Endodermal cell (in vitro differentiated cells): ENCODE data around the gene PARD3B. TPM values are rescaled to one million over a fixed set of nuclear protein-coding genes. Genes with fewer than 3 reads are reported as not detected.

Experiments used
- DNase-seq: peaks from one replicate; pipeline ENCODE4 v3.0.0-alpha.2; 2017
- H3K27ac ChIP-seq: 2 replicates; pipeline ENCODE4 v1.5.1; 2013; ENCODE audit warnings: mild to moderate bottlenecking, low read depth, low read length, moderate library complexity
- H3K27me3 ChIP-seq: 2 replicates; pipeline ENCODE4 v1.6.1; 2013; ENCODE audit warnings: mild to moderate bottlenecking, low read length, moderate library complexity; ENCODE audit not compliant: insufficient read depth, control insufficient read depth, poor library complexity, severe bottlenecking
- H3K36me3 ChIP-seq: 2 replicates; pipeline ENCODE4 v1.7.0; 2013; ENCODE audit warnings: mild to moderate bottlenecking, low read length, moderate library complexity; ENCODE audit not compliant: control insufficient read depth, insufficient read depth
- H3K4me1 ChIP-seq: one replicate; pipeline ENCODE4 v1.7.0; 2013; ENCODE audit warnings: low read length; ENCODE audit not compliant: control insufficient read depth, insufficient read depth
- H3K4me3 ChIP-seq: 2 replicates; pipeline ENCODE4 v1.5.1; 2013; ENCODE audit warnings: mild to moderate bottlenecking, low read length, moderate library complexity
- H3K9ac ChIP-seq: 2 replicates; pipeline ENCODE4 v1.6.1; 2013; ENCODE audit warnings: mild to moderate bottlenecking, low read length, moderate library complexity; ENCODE audit not compliant: poor library complexity, severe bottlenecking; ENCODE audit errors: extremely low read depth
- H3K9me3 ChIP-seq: 2 replicates; pipeline ENCODE4 v1.6.1; 2013; ENCODE audit warnings: mild to moderate bottlenecking, low read length, moderate library complexity; ENCODE audit not compliant: control insufficient read depth
- H3K27ac Mint-ChIP-seq: 2 replicates; pipeline ENCODE4 v1.8.0; 2020; ENCODE audit warnings: mixed read lengths
- H3K27me3 Mint-ChIP-seq: 2 replicates; pipeline ENCODE4 v1.8.0; 2021; ENCODE audit warnings: mild to moderate bottlenecking, mixed read lengths; ENCODE audit not compliant: insufficient read depth
- H3K36me3 Mint-ChIP-seq: 2 replicates; pipeline ENCODE4 v1.8.0; 2020; ENCODE audit warnings: low read depth, mixed read lengths
- H3K4me1 Mint-ChIP-seq: 2 replicates; pipeline ENCODE4 v1.8.0; 2020; ENCODE audit warnings: mixed read lengths
- H3K4me3 Mint-ChIP-seq: 2 replicates; pipeline ENCODE4 v1.8.0; 2020; ENCODE audit warnings: mild to moderate bottlenecking, moderate library complexity, mixed read lengths
- H3K9me3 Mint-ChIP-seq: 2 replicates; pipeline ENCODE4 v1.8.0; 2020; ENCODE audit warnings: mild to moderate bottlenecking, mixed read lengths
- WGBS, 2 experiments: methylation state at CpG; one replicate each; pipeline versions ENCODE4 v1.1.5 to v1.1.7; 2013; ENCODE audit warnings: missing lambda C conversion rate in 2 of 2, mixed read lengths in 1 of 2; ENCODE audit not compliant: insufficient coverage in 1 of 2, insufficient read length in 1 of 2; 5-methylcytosine and 5-hydroxymethylcytosine counted together
- total RNA-seq, 2 donors: library from RNA; stranded (reverse); fragmentation: NEBNext Ultra II Directional in 1 of 2; extraction: Animal tissue kit (Norgen Biotek cat#: 25700) in 1 of 2; gene quantifications; 2 replicates in 1 of 2; 3 replicates in 1 of 2; pipeline ENCODE4 v1.2.1, GENCODE V29; 2021
- TF ChIP-seq, protein P1 (sequence below): fragments of 200-600 bp; sonication (generic); conservative IDR thresholded peaks from 2 replicates; pipeline ENCODE4 v1.5.0; 2021; ENCODE audit warnings: antibody characterized with exemption, mild to moderate bottlenecking

The PARD3B gene
- total RNA-seq, 2 donors from 2014 or later, result 2.5 to 5.6 TPM

DNA sequence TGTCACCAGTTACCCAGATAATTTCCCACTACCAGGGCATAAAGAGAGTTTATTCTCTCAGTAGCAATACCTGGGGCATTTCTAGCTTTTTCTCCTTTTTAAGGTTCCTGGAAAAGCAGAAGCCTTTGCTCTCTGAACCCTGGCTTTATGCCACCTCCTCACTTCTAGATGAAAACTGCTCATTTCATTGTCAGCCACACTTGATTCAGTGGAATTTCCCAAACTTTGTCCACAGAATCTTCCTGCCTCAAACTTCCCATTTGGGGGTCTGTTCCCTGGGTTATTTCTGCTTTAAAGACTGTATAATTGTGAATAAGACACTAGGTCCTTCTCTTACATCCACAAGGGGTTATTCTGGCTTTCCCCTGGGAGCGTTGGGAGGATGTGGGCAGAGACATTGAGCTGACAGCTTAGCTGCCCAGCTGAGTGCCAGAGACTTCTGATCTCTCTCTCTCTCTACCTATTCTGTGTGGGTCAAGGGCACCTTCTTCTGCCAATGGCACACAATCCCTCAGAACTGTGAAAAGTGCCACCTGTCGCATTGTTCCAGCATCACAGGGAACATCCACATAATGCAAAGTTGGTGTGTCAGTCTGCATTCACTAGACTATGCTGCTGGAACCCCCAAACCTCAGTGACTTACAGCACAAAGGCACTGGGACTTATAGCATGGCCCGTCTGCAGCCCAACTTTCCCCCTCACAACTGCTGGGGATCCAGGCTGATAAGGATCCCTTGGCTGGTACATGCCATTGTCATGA lies 1117.1 kb downstream of the PARD3B start:
- 75 to 88% methylated on average over 1 to 3 of the region's 3 CpGs for WGBS, 2 experiments
- Mint-ChIP-seq H3K4me1 (no peaks in the 10 kb centered on the region), H3K9me3 (peaks cover 9% of the 10 kb centered on the region), H3K27me3 (peaks cover 17% of the 10 kb centered on the region), H3K27ac (no peak overlapping the region), H3K4me3 (no peak overlapping the region), H3K36me3 (no peaks in the 10 kb centered on the region)
- H3K9ac ChIP-seq, result no peak overlapping the region
- peaks cover 9% of the 10 kb centered on the region for H3K9me3 ChIP-seq
- H3K4me1 ChIP-seq, result no peaks in the 10 kb centered on the region
- H3K27ac ChIP-seq, result no peak overlapping the region
- TF ChIP-seq, protein P1, sequence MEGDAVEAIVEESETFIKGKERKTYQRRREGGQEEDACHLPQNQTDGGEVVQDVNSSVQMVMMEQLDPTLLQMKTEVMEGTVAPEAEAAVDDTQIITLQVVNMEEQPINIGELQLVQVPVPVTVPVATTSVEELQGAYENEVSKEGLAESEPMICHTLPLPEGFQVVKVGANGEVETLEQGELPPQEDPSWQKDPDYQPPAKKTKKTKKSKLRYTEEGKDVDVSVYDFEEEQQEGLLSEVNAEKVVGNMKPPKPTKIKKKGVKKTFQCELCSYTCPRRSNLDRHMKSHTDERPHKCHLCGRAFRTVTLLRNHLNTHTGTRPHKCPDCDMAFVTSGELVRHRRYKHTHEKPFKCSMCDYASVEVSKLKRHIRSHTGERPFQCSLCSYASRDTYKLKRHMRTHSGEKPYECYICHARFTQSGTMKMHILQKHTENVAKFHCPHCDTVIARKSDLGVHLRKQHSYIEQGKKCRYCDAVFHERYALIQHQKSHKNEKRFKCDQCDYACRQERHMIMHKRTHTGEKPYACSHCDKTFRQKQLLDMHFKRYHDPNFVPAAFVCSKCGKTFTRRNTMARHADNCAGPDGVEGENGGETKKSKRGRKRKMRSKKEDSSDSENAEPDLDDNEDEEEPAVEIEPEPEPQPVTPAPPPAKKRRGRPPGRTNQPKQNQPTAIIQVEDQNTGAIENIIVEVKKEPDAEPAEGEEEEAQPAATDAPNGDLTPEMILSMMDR, result no peak
- no peaks in the 10 kb centered on the region for H3K36me3 ChIP-seq
- no peak for DNase-seq
- no peak overlapping the region for H3K4me3 ChIP-seq
- H3K27me3 ChIP-seq, result peaks cover 26% of the 10 kb centered on the region

DNA sequence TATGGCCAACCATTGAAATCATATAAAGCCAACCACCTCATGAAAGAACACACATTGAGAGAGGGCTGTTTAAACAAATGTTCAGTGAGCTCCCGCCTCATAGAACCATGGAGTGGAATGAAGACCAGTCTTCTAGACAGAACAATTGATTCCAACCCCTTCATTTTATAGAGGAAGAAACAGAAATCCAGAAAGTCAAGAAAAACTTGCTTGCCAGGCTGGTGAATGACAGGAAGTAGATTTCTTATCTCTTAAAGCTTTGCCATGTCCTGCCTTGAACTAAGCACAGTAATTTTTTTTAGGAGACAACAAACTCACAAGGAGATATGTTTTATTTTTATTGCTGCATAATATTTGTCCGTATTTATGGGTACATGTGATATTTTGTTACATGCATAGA lies 1120.5 kb downstream of the PARD3B start:
- 86 to 87% methylated on average over 1 to 2 of the region's 2 CpGs for WGBS, 2 experiments
- Histone ChIP-seq H3K27me3 (peaks cover 7% of the 10 kb centered on the region), H3K4me1 (peaks cover 4% of the 10 kb centered on the region), H3K36me3 (no peaks in the 10 kb centered on the region), H3K4me3 (no peak overlapping the region), H3K9me3 (peaks cover 24% of the 10 kb centered on the region), H3K9ac (no peak overlapping the region), H3K27ac (no peak overlapping the region)
- peaks cover 17% of the 10 kb centered on the region for H3K27me3 Mint-ChIP-seq
- no peak overlapping the region for H3K27ac Mint-ChIP-seq
- DNase-seq, result no peak
- TF ChIP-seq, protein P1, result no peak
- peaks cover 29% of the 10 kb centered on the region for H3K9me3 Mint-ChIP-seq
- no peaks in the 10 kb centered on the region for H3K36me3 Mint-ChIP-seq
- H3K4me3 Mint-ChIP-seq, result no peak overlapping the region
- H3K4me1 Mint-ChIP-seq, result peaks cover 13% of the 10 kb centered on the region
